ENCODE measurements around the gene YIPF1.
"Not testable (repeated sequence)": the region's sequence is repeated elsewhere in the genome, so short reads cannot be mapped to it uniquely, and the experiment has no call there.

- not testable (repeated sequence) for TF ChIP-seq EZH2 (IDR thresholded peaks at IDR 0.05; ENCODE audit: low read length, missing control alignments)
- TF ChIP-seq, protein P1, sequence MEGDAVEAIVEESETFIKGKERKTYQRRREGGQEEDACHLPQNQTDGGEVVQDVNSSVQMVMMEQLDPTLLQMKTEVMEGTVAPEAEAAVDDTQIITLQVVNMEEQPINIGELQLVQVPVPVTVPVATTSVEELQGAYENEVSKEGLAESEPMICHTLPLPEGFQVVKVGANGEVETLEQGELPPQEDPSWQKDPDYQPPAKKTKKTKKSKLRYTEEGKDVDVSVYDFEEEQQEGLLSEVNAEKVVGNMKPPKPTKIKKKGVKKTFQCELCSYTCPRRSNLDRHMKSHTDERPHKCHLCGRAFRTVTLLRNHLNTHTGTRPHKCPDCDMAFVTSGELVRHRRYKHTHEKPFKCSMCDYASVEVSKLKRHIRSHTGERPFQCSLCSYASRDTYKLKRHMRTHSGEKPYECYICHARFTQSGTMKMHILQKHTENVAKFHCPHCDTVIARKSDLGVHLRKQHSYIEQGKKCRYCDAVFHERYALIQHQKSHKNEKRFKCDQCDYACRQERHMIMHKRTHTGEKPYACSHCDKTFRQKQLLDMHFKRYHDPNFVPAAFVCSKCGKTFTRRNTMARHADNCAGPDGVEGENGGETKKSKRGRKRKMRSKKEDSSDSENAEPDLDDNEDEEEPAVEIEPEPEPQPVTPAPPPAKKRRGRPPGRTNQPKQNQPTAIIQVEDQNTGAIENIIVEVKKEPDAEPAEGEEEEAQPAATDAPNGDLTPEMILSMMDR (conservative IDR thresholded peaks at IDR 0.05 in 1 of 2, IDR thresholded peaks at IDR 0.05 in 1 of 2; ENCODE audit: low read depth in 1 of 2, low read length in 2 of 2): not testable (repeated sequence)
Measured at GRCh38 chr1:53875150-53875549, 14.4 kb downstream of the YIPF1 start.

Measured in fibroblast of lung (primary cell).